Amniotic stem cell (primary cell): ENCODE data around the gene SND1.

ENCODE experiments used
- DNase-seq: peaks from one replicate; lab custom pipeline; 2025; lab: John Stamatoyannopoulos, UW

SND1 gene

DNA sequence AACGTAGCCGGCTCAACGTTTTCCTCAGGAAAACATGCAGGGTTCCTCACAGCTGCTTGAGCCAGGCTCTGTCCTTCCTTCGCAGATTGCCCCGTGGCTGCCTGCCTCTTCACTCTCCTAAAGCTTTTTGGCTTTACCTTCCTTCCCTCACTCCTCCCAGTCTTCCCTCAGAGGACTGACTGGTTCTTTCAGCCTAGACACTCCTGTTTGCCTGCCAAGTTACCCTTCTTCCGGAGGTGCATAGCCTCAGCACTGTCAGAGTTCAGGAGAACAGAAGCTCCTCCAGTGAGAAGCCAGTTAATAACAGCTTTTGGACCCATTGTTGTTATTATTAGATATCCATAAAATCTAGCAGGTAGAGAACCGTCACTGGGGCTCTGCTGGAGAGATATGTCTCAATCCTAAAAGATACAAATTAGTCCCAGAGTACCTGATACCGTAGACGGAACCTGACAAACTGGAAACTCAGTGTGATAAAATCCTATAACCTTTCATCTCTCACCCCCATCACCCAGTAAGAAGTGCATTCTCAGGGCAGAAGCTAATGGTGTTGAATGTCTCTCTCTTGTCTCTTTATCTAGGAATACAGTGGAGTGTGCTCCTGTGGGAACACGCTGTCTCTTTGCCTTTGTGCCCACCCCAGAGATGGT, 79.6 kb downstream of the SND1 start:
- no peak for DNase-seq

DNA sequence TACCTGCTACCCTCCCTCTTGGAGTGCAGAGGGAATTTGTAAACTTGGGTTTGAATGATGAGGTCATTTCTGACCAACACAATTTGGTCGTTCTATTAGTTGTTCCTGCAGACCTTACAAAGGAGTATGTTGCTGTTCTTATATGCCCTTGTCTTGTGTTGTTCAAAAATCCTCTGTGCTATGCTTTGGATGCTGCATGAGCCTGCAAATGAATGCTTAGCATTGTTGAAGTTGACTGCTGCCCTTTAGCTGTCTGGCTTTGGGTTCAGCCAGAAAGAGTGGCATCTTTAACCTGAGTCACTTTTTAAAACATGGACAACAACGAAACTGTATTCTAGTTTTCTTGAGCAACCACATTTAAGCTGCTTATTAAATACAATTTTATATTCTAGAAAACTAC, 80.3 kb downstream of the SND1 start:
- DNase-seq: no peak

DNA sequence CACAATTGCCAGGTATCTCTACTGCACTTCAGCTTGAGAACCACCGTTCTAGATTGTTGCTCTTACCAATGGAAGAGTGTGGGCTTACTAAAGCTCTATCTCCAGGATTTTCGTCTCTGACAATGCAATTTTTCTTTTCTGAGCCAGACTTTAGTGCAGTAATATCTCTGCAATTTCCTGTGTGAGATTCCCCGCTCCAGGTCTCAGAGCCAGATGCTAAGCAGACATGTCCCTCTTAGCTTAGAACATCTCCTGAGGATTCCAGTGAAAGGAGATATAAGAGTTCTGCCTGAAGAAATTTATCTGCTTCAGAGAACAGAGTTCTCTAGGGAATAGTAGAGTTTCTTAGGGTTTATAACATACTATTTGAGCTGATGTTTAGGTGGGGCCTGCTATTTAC, 82.0 kb downstream of the SND1 start:
- no peak for DNase-seq

DNA sequence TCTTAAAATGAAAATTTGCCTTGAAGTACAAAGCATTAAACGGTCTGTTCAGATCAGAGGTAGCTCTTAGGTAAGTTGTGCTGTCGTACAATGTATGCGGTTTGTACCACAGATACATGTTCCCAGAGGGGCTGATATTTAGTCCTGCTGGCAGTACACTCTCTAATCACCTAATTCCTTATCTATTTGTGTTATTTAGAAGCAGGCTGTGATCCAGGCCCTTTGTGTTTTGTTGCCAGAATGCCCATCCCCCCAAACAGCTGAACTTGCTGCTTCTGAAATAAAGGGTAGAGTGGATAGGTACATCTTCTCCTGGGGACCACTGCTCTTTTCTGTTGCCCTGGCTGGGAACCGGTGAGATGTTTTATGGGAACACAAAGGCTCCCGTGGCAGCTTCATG, 84.5 kb downstream of the SND1 start:
- no peak for DNase-seq

DNA sequence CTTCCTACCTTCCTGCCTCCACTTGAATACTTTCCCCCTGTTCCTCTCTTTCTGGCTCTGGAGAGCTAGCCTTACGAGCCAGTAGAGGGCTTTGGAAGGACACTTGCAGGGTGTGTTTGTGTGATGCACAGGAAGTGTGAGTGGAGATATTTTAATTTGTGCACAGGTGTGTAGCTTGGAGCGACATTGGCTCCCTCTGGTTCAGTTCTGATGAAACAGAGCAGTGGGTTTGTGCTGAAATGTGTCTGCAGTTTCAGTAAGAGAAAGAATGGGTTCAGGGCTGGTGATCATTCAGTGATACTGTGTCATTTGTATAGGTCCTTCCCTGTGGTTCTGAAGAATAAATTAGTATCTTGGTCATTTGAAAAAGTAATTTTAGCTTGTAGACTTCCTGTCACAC, 86.9 kb downstream of the SND1 start:
- DNase-seq: no peak

DNA sequence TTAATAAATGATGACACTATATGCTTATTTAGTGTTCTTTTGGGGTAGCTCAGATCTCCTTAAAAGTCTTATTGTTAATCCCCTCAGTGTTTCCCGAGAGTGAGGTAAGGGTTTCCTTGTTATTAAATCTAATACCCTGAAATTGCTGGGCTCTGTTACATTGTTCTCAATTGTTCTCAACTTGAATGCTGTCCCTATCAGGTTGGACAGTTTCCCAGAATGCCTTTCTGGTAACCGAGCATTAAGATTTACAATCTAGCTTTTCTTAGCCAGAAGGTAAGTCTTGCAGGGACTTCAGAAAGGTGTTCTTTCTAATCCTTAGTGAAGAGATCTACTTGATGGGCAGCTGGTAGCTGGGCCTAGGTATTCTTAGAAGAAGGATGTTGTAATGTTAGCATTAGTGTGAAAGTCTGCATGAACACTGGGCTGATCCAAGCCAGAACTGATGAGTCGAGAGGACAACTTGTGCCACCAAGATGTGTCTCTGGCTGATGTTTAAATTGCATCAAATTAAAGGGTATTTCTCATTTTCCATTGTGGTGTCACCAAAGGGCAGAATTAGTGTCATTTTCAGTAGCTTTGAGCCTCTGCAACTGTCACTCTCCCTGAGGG, 89.9 kb downstream of the SND1 start:
- no peak for DNase-seq

DNA sequence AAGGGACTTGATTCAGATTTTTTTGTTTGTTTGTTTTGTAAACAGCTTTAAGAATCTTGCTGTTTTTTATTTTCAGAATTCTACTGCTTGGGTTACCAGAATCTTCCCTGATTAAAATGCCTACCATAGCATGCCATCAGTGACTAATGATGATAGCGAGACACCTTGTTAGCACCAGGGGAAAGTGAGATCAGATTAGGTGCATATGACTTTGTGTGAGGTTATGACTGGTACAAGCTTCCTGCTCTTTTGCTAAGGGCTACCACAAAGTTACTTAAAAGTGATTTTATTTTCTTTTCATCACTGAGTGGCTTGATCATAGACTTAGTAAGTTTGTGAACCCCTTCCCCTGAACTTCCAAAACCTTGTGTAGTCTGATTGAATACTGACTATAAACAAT, 93.5 kb downstream of the SND1 start:
- DNase-seq: no peak

DNA sequence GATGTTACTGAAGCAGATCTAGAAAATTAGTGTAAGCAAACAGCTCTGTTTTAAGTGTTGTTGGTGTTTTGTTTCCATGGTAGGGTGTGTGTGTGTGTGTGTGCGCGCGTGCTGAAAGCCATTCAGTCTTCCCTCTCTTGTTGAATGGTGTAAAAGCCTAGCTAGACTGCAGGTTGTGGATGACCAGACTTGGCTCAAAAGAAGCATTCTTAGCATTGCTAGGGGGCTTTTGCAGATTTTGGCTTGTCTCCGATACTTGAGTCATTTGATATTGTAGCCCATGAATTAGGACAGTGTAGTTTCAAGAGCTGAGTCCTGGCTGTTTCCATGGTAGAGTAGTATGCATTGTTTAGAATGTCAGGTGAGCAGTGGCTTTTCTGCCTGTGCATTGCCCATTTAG, 99.1 kb downstream of the SND1 start:
- no peak for DNase-seq

DNA sequence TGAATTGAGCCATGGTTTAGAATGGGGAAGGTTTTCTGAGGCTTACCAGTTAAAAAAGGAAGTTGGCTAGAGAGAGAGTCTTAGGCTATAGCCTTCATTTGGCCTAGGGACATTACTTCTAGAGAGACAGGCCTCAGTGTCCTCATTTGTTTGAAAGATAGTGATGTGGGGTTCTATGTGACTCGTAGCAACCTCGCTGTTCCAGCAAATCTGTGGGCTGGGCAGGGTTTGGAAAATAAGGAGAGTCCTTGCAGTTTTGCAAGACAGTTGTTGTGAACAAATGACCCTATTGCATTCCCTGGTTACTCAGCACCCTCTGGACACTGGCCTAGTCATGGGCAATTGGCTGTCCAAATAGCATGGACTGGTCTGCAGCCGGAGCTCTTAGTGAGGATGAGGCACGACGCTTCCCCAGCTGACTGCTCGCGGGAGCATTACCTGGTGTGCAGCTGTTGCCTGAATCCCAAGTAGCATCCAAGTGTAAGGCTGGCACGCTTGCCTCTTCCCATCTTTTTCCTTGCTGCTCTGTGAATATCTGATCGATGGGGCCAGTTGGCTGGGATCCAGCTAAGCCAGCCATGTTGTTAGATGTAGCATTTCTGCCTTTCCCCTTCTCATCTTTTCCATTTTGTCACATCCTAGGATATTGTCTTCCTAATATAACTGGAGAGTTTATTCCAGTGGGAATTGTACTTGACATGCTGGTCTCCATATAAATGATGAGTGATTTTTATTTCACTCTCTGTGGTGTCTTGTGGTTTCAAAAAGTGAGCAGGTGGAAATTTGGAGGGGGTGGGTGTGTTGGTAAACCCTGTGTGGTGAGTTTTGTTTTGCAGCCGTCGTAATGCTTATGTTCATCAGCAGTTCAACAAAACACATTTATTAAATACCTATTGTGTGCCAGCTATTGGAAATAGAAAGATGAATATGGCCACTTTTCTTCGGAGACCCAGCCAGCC, 99.8 kb downstream of the SND1 start:
- DNase-seq: no peak

DNA sequence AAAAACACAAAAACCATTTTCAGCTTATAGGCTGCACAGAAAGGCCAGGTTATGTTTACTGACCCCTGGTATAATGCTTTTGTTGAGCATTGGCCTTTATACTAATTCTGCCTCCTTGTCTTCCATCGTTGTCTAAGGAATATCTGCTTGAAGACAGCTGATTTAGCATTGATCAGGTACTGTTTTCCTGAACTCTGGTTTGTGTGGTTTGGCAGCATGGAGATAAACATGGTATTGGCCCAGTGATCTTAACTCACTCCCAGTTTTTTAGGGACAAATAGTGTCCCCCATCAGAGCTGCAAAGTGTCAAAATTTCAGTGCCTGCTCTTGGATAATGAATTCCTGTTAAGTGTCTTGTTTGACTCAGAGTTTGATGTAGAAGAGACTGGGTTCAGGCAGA, 100.8 kb downstream of the SND1 start:
- no peak for DNase-seq

DNA sequence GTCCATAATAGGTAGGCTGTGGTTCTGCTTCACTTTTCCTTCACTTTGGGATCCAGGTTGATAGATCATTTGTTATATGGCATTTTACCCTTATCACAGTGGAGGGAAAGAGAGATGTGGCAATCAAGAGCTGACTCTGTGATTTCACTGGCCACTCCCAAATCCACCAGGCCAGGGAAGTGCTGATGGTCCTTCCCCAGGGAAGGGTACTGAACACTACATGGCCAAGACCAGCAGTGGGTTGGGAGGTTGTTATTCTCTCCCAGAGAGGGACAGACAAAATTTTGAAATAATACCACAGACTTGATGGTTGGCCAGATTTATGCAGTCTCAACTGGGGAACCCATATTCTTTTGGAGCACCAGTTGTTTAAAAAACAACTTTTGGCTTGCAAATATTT, 102.5 kb downstream of the SND1 start:
- DNase-seq: no peak

DNA sequence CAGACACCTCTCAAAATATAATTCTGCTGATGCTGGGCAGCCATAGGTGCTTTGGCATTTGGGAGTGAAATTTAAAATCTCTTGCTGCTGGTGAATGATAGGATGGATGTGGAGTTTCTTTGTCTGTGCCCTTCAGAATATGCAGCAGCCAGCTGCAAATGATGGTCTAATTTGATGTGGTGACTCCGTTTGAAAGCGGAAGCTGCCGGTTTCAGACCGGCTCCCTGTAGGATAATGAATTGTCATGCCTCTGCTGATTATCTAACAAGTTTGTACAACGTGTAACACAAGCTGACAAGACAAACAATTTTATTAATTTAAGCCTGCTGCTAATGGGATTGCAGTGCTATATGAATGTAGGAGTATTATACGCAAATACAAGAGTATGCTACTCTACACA, 103.5 kb downstream of the SND1 start:
- no peak for DNase-seq

DNA sequence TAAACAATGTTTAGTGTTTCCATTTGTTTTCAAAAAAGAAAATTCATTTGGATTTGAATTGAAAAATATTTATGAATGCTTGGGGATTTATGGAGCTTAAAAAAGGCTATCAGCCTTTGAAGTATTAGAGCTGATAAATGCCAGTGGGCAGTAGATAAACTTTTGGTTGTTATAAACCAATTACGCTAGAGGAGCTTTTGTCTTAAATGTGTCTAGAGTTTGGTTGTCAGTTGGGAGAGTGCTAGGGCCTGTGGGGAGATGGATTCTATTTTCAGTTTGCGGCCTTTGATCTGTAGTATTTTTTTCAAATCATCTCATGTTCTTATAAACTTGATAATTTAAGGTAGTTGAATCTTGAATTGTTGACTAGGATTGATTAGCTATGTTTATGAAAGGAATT, 104.0 kb downstream of the SND1 start:
- no peak for DNase-seq

DNA sequence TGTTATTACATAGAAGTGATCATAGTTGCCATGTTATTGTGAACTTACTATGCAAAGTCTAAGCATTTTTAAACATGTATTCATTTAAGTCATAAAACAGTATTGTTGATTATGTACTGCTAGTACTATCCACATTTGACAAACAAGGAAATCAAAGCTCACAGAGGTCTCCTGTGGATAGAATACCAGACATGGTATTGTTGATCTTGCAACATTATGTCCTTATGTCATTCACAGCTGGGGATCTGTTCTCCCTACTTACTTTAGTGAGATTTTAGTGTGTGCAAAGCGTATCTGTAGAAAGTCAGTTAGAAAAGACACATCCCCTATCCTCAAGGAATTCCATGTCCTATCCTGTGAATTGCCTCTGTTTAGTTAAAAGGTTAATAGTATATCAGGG, 106.1 kb downstream of the SND1 start:
- DNase-seq: no peak

DNA sequence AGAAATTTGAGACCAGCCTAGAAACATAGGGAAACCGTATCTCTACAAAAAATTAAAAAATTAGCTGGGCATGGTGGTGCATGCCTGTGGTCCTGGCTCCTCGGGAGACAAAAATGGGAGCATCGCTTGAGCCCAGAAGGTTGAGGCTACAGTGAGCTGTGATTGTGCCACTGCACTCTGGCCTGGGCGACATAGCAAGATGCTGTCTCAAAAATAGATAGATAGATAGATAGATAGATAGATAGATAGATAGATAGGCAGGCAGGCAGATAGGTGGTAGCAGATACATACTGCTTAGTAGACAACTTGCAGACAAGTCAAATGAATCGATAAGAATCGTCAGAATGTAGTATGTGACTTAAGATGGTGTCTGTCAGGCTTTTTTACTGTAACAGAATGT, 106.9 kb downstream of the SND1 start:
- no peak for DNase-seq

DNA sequence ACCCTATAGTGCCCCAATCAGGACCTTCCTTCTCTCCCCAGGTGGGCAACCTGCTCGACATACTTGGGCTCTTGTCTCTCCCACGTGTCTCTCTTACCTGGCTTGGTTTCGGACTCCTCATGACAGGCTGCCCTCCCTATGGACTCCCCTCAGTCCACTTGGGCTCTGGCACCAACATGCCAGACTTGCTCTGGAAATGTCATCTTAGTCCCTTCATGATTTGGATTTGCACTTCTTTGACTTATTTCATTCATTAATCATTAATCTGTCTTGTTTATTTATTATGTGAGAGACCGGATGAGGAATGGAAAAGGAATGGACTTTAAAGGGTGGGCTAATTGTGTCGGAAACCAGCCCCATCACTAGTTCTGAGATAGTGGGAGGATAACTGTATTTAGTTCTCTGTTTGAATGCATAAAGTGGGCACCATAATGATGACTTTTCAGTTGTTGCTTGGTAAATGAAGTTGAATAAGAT, 108.0 kb downstream of the SND1 start:
- DNase-seq: no peak

DNA sequence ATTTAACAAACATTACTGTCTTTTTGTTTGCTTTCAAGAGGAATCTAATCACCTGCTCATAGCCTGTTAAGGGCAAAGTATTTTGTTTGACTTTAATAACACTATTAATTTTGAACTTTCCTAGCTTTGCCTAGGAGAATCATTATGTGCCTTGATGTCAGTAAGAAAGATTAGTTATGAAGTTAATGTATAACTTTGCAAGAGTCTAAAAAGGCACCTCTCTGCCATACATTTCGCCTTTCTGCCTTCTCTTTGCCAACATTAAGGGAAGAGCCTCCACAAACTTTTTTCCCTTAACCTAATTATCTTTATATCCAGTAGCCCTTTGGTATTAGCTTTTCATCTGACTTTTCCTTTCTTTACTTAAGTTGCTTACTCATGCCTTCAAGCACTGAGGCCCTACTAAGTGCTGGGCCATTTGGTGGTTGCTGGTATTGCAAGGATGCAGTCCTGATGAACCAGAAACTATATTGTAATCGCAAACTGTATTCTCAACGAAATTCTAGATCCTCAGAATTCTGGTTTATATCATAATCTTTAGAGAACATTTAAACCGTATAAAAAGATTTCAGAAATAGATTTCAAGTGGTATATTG, 108.5 kb downstream of the SND1 start:
- no peak for DNase-seq

DNA sequence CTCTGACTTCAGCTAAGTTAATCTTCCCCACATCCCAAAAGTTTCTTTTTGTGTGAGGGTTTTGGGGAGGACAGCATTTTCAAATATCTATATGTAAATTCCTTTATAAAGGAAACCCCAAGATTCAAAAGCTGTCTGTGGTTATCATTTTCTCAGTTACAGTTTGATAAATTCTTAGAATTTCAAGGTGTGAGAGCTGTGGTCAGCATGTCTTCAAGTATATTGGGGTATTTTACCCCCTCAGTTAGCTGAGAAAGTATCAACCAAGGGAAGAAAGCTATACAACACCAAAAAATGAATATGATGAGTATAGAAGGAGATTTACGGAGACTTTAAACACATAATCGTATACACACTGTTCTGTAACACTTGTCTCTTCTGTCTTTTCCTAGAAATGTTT, 109.2 kb downstream of the SND1 start:
- no peak for DNase-seq

DNA sequence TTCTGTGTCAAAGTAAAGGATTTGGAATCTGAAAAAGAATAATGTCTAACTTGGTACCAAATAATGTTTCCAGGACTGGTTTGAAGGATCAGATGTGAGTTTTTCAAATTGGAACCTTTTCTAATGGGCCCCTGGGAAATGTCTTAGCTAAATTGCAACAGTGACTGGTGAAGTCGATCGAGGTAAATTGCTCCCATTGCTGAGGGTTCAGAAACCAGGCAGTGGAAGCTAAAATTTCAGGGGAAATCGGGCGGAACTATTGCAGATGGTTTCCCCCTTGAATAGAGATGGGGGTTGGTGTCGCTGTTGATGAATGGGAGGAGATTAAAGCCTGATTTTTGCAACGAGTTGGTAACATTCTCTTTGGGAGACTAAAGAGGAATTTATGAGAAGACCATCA, 112.7 kb downstream of the SND1 start:
- DNase-seq: no peak

DNA sequence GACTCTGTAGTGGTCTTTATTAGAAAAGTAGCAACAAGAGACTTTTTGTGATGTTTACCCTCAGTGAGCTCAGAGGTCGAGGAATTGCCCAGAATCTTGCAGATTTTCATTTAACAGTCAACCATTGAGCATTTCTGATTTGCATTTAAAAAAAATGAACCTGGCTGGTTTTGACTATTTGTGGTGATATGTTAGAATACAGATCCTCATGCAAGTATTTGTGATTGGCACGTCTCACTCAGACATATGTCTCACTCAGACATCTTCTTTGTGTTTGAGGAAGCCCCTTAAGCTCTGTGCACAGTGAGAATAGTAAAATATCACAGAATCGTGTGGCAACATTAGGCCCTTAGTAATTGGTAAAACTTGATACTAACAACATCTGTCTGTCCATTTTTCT, 113.2 kb downstream of the SND1 start:
- DNase-seq: no peak

DNA sequence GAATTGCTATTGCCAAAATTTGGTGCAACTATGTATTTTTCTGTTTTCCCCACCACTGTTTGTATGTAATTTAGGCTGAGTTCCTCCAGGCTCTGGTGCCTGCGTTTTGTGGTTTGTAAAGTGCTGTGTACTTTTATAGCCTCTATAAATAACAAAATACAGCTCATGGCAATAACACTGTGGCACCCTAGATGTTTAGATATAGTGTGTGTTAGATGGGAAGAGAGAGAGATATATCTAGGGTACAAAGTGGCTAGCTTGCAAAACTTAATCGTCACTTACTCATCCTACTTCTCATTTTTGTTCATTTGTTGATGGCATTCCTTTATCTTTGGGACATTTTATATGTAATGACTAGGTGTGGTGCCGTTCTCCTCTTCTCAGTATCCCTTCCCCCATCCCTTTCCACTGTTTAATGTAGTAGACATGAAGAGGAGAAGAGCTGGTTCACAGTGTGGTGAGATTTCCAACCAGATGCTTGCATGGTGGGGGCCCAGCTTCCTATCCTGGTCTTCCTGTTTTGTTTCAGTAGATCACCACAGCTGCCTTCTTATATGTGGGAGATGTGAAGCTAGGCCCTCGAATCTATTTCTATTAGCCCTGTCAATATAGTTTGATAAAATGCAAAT, 115.0 kb downstream of the SND1 start:
- no peak for DNase-seq

DNA sequence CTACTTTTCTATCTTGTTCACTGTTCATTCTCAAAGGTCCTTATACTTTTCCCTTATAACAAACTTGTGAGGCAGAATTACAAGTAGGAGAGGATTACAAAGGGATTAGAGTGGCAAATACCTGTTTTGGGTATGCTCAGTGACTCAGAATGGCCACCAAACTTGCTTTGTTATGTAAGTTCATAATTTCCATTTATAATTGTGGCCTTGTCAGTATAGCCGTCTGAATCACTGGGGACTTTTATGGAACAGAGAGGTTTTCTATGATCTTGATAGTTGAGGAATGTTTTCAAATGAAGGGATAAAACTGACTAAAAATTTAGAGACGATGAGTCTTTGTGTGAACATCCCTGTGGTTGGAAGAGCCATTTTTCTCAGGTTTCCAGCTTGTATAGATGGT, 116.2 kb downstream of the SND1 start:
- no peak for DNase-seq
